A549 (cell line): ENCODE results near the gene TNC. TPM values are rescaled to one million over a fixed set of nuclear protein-coding genes. Genes with fewer than 3 reads are reported as not detected.

Source experiments
- ATAC-seq, 2 experiments: fragments of 200-7000 bp in 1 of 2; fragments of >200 bp in 1 of 2; cut with Nextera tagmentation in 1 of 2; cut with Tn5 transposase in 1 of 2; 3 replicates each; pipeline versions ENCODE4 v1.8.0 to v1.9.1; 2018 to 2020; ENCODE audit warnings: mild to moderate bottlenecking in 1 of 2, moderate library complexity in 1 of 2
- CTCF ChIA-PET: fragments of 300-600 bp; sonication (Branson Sonifier 250); formaldehyde crosslinking; extraction: SDS; loops from one replicate; lab custom pipeline; 2021; ENCODE audit warnings: antibody characterized with exemption, inconsistent platforms; lab: Yijun Ruan, JAX
- POLR2A ChIA-PET: fragments of 350-600 bp; formaldehyde crosslinking; extraction: SDS; loops from one replicate; lab custom pipeline; 2021; ENCODE audit warnings: antibody characterized with exemption, inconsistent platforms; lab: Yijun Ruan, JAX
- DNase-seq, 2 experiments: peaks; one replicate each; pipeline versions ENCODE4 v3.0.0 to v3.0.0-alpha.2; 2011 to 2016; ENCODE audit warnings: low read depth in 1 of 2, low spot score in 1 of 2
- FAIRE-seq: peaks from 2 replicates; lab custom pipeline; 2011; peaks lifted over from hg19 to GRCh38; lab: Jason Lieb, UNC
- H3K27ac ChIP-seq, 2 experiments: fragments of >200 bp; sonication (Bioruptor Twin); formaldehyde crosslinking; 3 replicates each; pipeline ENCODE4 v1.5.1; 2016 to 2017
- H3K4me1 ChIP-seq: fragments of >200 bp; sonication (Bioruptor Twin); formaldehyde crosslinking; 3 replicates; pipeline ENCODE4 v1.6.1; 2016
- H3K4me2 ChIP-seq: fragments of >200 bp; sonication (Bioruptor Twin); formaldehyde crosslinking; 3 replicates; pipeline ENCODE4 v1.6.1; 2016
- H3K4me3 ChIP-seq: fragments of >200 bp; sonication (Bioruptor Twin); formaldehyde crosslinking; 3 replicates; pipeline ENCODE4 v1.5.1; 2016
- H3K9me3 ChIP-seq: fragments of >200 bp; sonication (Bioruptor Twin); formaldehyde crosslinking; 3 replicates; pipeline ENCODE4 v1.6.1; 2016
- CBX2 ChIP-seq: fragments of 200-600 bp; sonication (generic); IDR thresholded peaks from 2 replicates; pipeline ENCODE4 v1.6.1; 2016; ENCODE audit warnings: low read depth, mild to moderate bottlenecking, borderline replicate concordance
- CEBPB ChIP-seq, 2 experiments: fragments of >200 bp in 1 of 2; sonication (Bioruptor Twin) in 1 of 2; formaldehyde crosslinking in 1 of 2; IDR thresholded peaks; 2 replicates each; pipeline ENCODE4 v1.6.1; 2012 to 2016
- CTCF ChIP-seq: fragments of >200 bp; sonication (Bioruptor Twin); formaldehyde crosslinking; IDR thresholded peaks from 3 replicates; pipeline ENCODE4 v1.5.1; 2016
- E2F6 ChIP-seq: IDR thresholded peaks from 2 replicates; pipeline ENCODE4 v1.6.1; 2012; ENCODE audit warnings: low read depth, borderline replicate concordance
- EHF ChIP-seq: fragments of 250-450 bp; sonication (Bioruptor Pico); IDR thresholded peaks from 2 replicates; pipeline ENCODE4 v1.5.0; 2020; ENCODE audit warnings: mild to moderate bottlenecking
- ESRRA ChIP-seq: fragments of 150-350 bp; IDR thresholded peaks from 2 replicates; pipeline ENCODE4 v1.6.1; 2014; ENCODE audit warnings: mild to moderate bottlenecking, low read length, borderline replicate concordance
- FOSB ChIP-seq: fragments of 250-450 bp; sonication (Bioruptor Pico); IDR thresholded peaks from 2 replicates; pipeline ENCODE4 v1.5.0; 2020; ENCODE audit warnings: mild to moderate bottlenecking, moderate library complexity
- FOSL2 ChIP-seq, 2 experiments: fragments of 450-650 bp in 1 of 2; fragments of >200 bp in 1 of 2; sonication (Bioruptor Twin) in 1 of 2; formaldehyde crosslinking; IDR thresholded peaks; 2 replicates each; pipeline versions ENCODE4 v1.5.0 to v1.6.1; 2016 to 2020; ENCODE audit warnings: mild to moderate bottlenecking in 1 of 2, moderate library complexity in 1 of 2
- FOXS1 ChIP-seq: fragments of 250-450 bp; sonication (Bioruptor Pico); IDR thresholded peaks from 2 replicates; pipeline ENCODE4 v1.5.0; 2020; ENCODE audit warnings: mild to moderate bottlenecking, moderate library complexity
- GATA3 ChIP-seq: IDR thresholded peaks from 2 replicates; pipeline ENCODE4 v1.6.1; 2012; ENCODE audit warnings: borderline replicate concordance
- HDAC2 ChIP-seq: fragments of 200-600 bp; sonication (generic); IDR thresholded peaks from 2 replicates; pipeline ENCODE4 v1.6.1; 2016
- HES2 ChIP-seq: fragments of >200 bp; sonication (Bioruptor Twin); formaldehyde crosslinking; IDR thresholded peaks from 2 replicates; pipeline ENCODE4 v1.6.1; 2016
- HEYL ChIP-seq: fragments of 250-450 bp; sonication (Bioruptor Pico); IDR thresholded peaks from 2 replicates; pipeline ENCODE4 v1.8.0; 2021; ENCODE audit warnings: mild to moderate bottlenecking, moderate library complexity
- HOXA7 ChIP-seq: fragments of 250-450 bp; sonication (Bioruptor Pico); IDR thresholded peaks from 2 replicates; pipeline ENCODE4 v1.5.0; 2020; ENCODE audit warnings: mild to moderate bottlenecking, moderate library complexity
- HOXB13 ChIP-seq: fragments of 250-450 bp; sonication (Bioruptor Pico); IDR thresholded peaks from 2 replicates; pipeline ENCODE4 v1.5.0; 2020; ENCODE audit warnings: low read depth, mild to moderate bottlenecking, moderate library complexity
- JUN ChIP-seq, 2 experiments: fragments of >200 bp; sonication (Bioruptor Twin); formaldehyde crosslinking; IDR thresholded peaks; 2 replicates in 1 of 2; 3 replicates in 1 of 2; pipeline ENCODE4 v1.6.1; 2016 to 2017
- JUNB ChIP-seq: fragments of >200 bp; sonication (Bioruptor Twin); formaldehyde crosslinking; IDR thresholded peaks from 2 replicates; pipeline ENCODE4 v1.6.1; 2016
- KDM5A ChIP-seq: fragments of 200-600 bp; sonication (generic); IDR thresholded peaks from 2 replicates; pipeline ENCODE4 v1.6.1; 2016; ENCODE audit warnings: antibody characterized with exemption, mild to moderate bottlenecking
- MAX ChIP-seq: IDR thresholded peaks from 2 replicates; pipeline ENCODE4 v1.6.1; 2012
- MAZ ChIP-seq: fragments of 150-350 bp; IDR thresholded peaks from 2 replicates; pipeline ENCODE4 v1.6.1; 2014; ENCODE audit warnings: antibody characterized with exemption, low read depth, low read length, borderline replicate concordance
- NFE2L2 ChIP-seq: fragments of 150-350 bp; conservative IDR thresholded peaks from 2 replicates; pipeline ENCODE4 v1.6.1; 2014; ENCODE audit warnings: low read length
- NPAS2 ChIP-seq: fragments of 250-450 bp; sonication (Bioruptor Pico); IDR thresholded peaks from 2 replicates; pipeline ENCODE4 v1.8.0; 2022; ENCODE audit warnings: mild to moderate bottlenecking, moderate library complexity, borderline replicate concordance
- PBX3 ChIP-seq: IDR thresholded peaks from 2 replicates; pipeline ENCODE4 v1.6.1; 2012
- POLR2A ChIP-seq: IDR thresholded peaks from 2 replicates; pipeline ENCODE4 v1.6.1; 2012; ENCODE audit warnings: mild to moderate bottlenecking, low read length
- POLR2AphosphoS2 ChIP-seq: conservative IDR thresholded peaks from 2 replicates; pipeline ENCODE4 v1.6.1; 2012; ENCODE audit warnings: low read length, improper control_type of control experiment, inconsistent platforms
- RARB ChIP-seq: fragments of 250-450 bp; sonication (Bioruptor Pico); IDR thresholded peaks from 2 replicates; pipeline ENCODE4 v1.8.0; 2021; ENCODE audit warnings: mild to moderate bottlenecking, moderate library complexity
- RFX5 ChIP-seq: fragments of 450-650 bp; IDR thresholded peaks from 2 replicates; pipeline ENCODE4 v1.7.1; 2014; ENCODE audit warnings: antibody characterized with exemption, mild to moderate bottlenecking, moderate library complexity
- SMC3 ChIP-seq: fragments of >200 bp; sonication (Bioruptor Twin); formaldehyde crosslinking; IDR thresholded peaks from 3 replicates; pipeline ENCODE4 v1.6.1; 2018; ENCODE audit warnings: inconsistent platforms
- TFCP2L1 ChIP-seq: fragments of 250-450 bp; sonication (Bioruptor Pico); IDR thresholded peaks from 2 replicates; pipeline ENCODE4 v1.5.0; 2021; ENCODE audit warnings: mild to moderate bottlenecking
- TP53 ChIP-seq: fragments of 250-450 bp; sonication (Bioruptor Pico); IDR thresholded peaks from 2 replicates; pipeline ENCODE4 v1.5.0; 2021; ENCODE audit warnings: mild to moderate bottlenecking, moderate library complexity
- USF2 ChIP-seq: fragments of 450-650 bp; IDR thresholded peaks from 2 replicates; pipeline ENCODE4 v1.6.1; 2014; ENCODE audit warnings: antibody characterized with exemption
- ZC3H11A ChIP-seq: fragments of 450-650 bp; IDR thresholded peaks from 2 replicates; pipeline ENCODE4 v1.6.1; 2014; ENCODE audit warnings: antibody characterized with exemption, mild to moderate bottlenecking
- WGBS: methylation state at CpG from one replicate; pipeline ENCODE4 v1.1.6; 2017; ENCODE audit errors: missing lambda C conversion rate; 5-methylcytosine and 5-hydroxymethylcytosine counted together
- polyA plus RNA-seq, 4 experiments: library from polyadenylated mRNA; depleted of rRNA in 3 of 4; stranded (reverse); fragments of >200 nt; fragmentation: RNase III in 1 of 4; extraction: RNeasy Plus Mini Kit Qiagen cat#74134 plus additional on column Dnase treatment in 1 of 4; gene quantifications; 2 replicates in 3 of 4; 3 replicates in 1 of 4; pipeline ENCODE4 v1.2.3, GENCODE V29; 2011 to 2017

TNC gene
- polyA plus RNA-seq, 2 of the 4 experiments (the other 2 are of a cell fraction): 0.50 to 0.63 TPM

- TF ChIP-seq PBX3 (no peak), CEBPB (IDR thresholded peaks at IDR 0.05) (no peak), FOSL2 (IDR thresholded peaks at IDR 0.05) (no peak), FOSL2 (CRISPR knock-in tag; IDR thresholded peaks at IDR 0.05) (no peak)
These were observed 38.8 kb downstream of the TNC start (continued) for GRCh38 chr9:115079156-115079555.

GRCh38 chr9:115073456-115073855 lies 44.5 kb downstream of the TNC start:
- DNase-seq: no peak
- Histone ChIP-seq H3K27ac (no peak overlapping the region), H3K9me3 (no peaks in the 10 kb centered on the region), H3K4me3 (no peak overlapping the region), H3K4me1 (no peaks in the 10 kb centered on the region), H3K4me2 (no peak overlapping the region)
- ChIA-PET CTCF (interaction anchor here (1.5 kb wide), 1 partner anchor 19 kb away, joined by 3 read pairs; no protein-coding TSS in a partner anchor), POLR2A (no interaction called here)
- no peak for FAIRE-seq
- no peak for ATAC-seq
- 78% methylated on average over 6 of the region's 6 CpGs for WGBS
- no peak for TF ChIP-seq POLR2A
- TF ChIP-seq TFCP2L1 (CRISPR knock-in tag): no peak
- no peak for TF ChIP-seq MAZ
- TF ChIP-seq E2F6: no peak
- TF ChIP-seq GATA3: no peak
- no peak for TF ChIP-seq USF2
- no peak for TF ChIP-seq HDAC2
- no peak for TF ChIP-seq CTCF
- TF ChIP-seq CBX2: no peak
- no peak for TF ChIP-seq JUN (IDR thresholded peaks at IDR 0.05)
- no peak for TF ChIP-seq NPAS2
- no peak for TF ChIP-seq EHF
- no peak for TF ChIP-seq JUNB
- no peak for TF ChIP-seq RARB (CRISPR knock-in tag)
- no peak for TF ChIP-seq HEYL (CRISPR knock-in tag)

GRCh38 chr9:115071176-115071575 lies 46.8 kb downstream of the TNC start:
- FAIRE-seq (no peak), ATAC-seq (no peak)
- TF ChIP-seq ZC3H11A (no peak), FOXS1 (no peak), PBX3 (no peak), CBX2 (no peak), TP53 (no peak), KDM5A (no peak), MAX (no peak), HOXB13 (no peak), EHF (no peak), FOSB (no peak), SMC3 (no peak), POLR2AphosphoS2 (no peak), CEBPB (IDR thresholded peaks at IDR 0.05) (no peak), RFX5 (no peak), RARB (CRISPR knock-in tag) (no peak), HES2 (no peak), HOXA7 (CRISPR knock-in tag) (no peak), ESRRA (no peak), NFE2L2 (no peak)

More at GRCh38 chr9:115071176-115071575, 46.8 kb downstream of the TNC start:
- ChIA-PET CTCF (interaction anchor here (1.3 kb wide), 1 partner anchor 11 kb away, joined by 3 read pairs; no protein-coding TSS in a partner anchor), POLR2A (interaction anchor here (0.7 kb wide), 1 partner anchor 1217 kb away, joined by 3 read pairs; no protein-coding TSS in a partner anchor)
- Histone ChIP-seq H3K27ac (no peak overlapping the region), H3K9me3 (no peaks in the 10 kb centered on the region), H3K4me2 (no peak overlapping the region), H3K4me1 (no peaks in the 10 kb centered on the region), H3K4me3 (no peak overlapping the region)
- no peak for DNase-seq
- 58% methylated on average over 4 of the region's 4 CpGs for WGBS
